ENCODE data around the gene TMCC1.
"Not testable (repeated sequence)": the region's sequence is repeated elsewhere in the genome, so short reads cannot be mapped to it uniquely, and the experiment has no call there.

TMCC1 gene

DNA sequence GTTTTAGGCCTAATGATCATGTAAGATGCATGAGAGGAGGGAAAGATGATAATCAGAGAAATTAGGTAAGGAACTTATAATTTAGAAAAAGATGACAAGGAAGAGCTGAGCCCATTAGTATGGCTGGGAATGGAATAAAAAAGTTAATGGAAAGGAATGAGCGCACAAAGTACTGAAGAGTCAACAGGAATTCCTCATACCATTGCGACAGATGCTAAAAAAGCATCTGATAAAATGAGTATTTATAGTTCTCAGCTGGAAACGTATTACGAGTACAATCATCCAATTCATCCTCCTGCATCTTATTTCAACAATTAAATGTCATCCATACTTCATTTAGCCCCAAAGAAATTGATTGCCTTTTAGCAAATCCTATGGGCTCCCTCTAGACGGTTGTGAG lies 58.9 kb downstream of the TMCC1 start:
- no peak overlapping the region for H3K27ac ChIP-seq
- TF ChIP-seq, protein P1, sequence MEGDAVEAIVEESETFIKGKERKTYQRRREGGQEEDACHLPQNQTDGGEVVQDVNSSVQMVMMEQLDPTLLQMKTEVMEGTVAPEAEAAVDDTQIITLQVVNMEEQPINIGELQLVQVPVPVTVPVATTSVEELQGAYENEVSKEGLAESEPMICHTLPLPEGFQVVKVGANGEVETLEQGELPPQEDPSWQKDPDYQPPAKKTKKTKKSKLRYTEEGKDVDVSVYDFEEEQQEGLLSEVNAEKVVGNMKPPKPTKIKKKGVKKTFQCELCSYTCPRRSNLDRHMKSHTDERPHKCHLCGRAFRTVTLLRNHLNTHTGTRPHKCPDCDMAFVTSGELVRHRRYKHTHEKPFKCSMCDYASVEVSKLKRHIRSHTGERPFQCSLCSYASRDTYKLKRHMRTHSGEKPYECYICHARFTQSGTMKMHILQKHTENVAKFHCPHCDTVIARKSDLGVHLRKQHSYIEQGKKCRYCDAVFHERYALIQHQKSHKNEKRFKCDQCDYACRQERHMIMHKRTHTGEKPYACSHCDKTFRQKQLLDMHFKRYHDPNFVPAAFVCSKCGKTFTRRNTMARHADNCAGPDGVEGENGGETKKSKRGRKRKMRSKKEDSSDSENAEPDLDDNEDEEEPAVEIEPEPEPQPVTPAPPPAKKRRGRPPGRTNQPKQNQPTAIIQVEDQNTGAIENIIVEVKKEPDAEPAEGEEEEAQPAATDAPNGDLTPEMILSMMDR (conservative IDR thresholded peaks at IDR 0.05) = no peak

DNA sequence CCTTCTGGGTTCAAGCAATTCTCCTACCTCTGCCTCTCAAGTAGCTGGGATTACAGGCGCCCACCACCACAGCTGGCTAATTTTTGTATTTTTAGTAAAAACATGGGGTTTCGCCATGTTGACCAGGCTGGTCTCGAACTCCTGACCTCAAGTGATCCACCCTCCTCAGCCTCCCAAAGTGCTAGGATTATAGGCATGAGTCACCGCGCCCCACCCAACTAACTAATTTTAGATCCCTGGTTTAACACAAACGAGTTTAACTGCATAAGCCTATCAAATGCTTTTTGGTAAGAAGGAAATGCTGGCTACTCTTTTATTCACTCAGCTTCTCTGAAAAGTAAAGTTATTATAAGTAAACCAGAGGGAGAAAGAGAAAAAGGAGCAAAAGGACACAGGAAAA lies 61.6 kb downstream of the TMCC1 start:
- not testable (repeated sequence) for H3K27ac ChIP-seq

DNA sequence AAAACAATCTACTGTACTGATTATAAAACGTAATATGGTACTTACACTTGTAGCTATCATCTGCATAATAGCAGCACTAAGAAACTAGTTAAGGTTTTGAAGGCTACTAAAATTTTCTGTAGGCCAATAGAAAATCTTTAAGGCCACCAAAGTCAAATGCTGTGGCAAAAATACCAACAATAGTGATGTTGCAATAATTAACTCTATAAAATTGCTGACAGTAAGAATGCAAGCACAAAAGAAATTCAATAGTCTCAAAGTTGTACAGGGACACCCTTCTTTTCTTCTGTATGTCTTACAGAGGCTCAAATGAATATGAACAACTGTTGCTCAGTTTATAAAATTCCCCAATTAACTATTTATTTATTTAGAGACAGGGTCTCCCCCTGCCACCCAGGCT lies 62.0 kb downstream of the TMCC1 start:
- H3K27ac ChIP-seq = no peak overlapping the region
- TF ChIP-seq, protein P1 (conservative IDR thresholded peaks at IDR 0.05) = no peak

DNA sequence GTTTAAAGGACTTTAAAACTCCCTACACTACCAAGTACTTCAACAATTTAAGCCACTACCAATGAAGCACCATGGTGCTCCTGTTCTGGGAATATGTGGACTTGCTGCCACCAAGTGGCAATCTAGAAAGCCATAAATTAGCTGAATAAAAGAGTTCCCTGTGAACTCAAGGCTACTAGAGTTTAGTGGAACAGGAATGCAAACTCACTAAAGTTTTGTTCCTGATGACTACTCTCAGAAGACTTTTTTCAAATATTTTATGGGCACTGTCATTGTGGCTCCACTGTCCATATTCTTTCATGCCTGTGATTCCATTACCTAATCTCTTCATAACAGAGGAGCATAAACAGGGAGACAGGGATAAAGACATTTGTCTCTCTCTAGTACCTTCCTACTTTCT lies 63.9 kb downstream of the TMCC1 start:
- no peak overlapping the region for H3K27ac ChIP-seq

DNA sequence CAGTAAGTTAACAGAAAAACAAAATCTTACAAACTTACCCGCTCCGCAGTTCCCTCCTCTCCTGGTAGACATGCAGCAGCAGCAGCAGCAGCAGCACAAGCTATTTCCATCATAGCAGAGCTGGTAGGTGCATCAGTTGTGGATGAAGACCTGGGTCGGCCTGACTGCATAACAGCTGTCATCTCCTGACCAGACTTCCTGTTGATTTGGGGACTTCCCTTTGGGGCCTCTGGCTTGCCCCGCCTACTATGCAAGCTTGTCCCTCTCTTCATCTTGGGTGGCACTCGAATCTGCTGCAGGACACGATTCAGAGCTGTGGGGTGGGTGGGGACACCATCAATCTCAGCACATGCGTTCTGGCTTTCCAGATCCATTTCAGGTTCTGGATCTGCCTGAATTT lies 65.7 kb downstream of the TMCC1 start:
- H3K27ac ChIP-seq = no peak overlapping the region
- TF ChIP-seq, protein P1 (conservative IDR thresholded peaks at IDR 0.05) = no peak

More for the DNA sequence above, 63.9 kb downstream of the TMCC1 start:
- TF ChIP-seq, protein P1 (conservative IDR thresholded peaks at IDR 0.05) = peak; percentile 84

DNA sequence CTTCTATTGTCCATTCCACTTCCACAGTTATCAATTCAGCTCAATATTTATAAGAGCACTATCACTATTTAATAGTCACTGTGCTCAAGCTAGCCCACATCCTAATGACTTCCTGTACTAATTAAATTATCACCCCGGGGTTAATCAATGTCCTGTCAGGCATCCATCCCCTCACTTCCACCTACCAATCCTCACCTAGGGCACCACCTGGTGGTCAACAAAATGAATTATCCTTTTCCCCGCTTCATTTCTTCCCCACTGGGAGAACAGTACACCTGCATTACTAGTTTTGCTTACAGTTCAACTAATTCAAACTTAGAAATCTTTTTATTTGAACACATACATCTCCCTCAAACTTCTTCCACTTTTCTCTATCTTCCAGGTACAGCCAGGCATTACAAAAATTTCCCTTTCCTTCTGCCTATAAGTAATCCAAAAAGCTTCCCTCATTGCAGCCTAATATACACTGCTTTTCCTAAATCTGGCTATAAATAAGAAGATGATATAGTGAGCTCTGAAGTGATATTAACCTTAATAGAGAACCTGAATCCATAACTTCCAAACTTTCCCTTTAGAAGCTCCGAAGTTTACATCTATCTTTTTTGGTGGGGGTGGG lies 68.5 kb downstream of the TMCC1 start:
- TF ChIP-seq, protein P1 (conservative IDR thresholded peaks at IDR 0.05) = peak; percentile 80
- no peak overlapping the region for H3K27ac ChIP-seq

DNA sequence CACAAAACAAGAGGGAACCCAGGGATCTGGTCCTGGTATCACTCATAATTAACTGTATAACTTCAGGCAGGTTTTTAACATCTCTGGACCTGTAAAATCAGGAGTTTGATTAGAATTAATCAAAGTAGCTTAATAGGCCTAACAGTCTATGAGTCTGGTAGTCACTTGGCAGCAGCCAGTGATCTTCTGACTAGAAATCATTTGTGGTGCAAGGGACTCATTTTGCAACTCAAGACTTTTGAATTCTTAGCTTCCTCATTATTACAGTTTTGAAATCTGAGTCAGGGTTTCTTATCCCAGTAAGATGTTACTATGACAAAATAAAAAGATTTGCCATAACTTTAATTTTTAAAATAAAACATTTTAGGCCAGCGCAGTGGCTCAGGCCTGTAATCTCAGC lies 70.8 kb downstream of the TMCC1 start:
- H3K27ac ChIP-seq = no peak overlapping the region
- TF ChIP-seq, protein P1 (conservative IDR thresholded peaks at IDR 0.05) = no peak

DNA sequence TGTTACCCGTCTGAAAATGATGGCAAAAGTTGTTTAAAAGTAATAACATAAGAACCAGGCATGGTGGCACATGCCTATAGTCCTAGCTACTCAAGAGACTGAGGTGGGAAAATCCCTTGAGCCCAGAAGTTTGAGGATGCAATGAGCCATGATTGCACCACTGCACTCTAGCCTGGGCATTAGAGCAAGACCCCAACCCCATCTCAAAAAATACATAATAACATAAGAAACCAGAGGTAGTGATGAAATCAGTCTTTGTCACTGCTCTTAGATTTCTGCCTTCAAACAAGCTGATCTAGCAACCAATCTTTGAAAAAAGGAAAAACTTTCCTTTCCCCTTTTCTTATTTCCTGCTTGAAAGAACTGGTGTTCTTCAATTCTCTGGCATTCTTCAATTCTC lies 71.3 kb downstream of the TMCC1 start:
- TF ChIP-seq, protein P1 (conservative IDR thresholded peaks at IDR 0.05) = no peak
- H3K27ac ChIP-seq = no peak overlapping the region
